Small intestine (tissue), 7 donors: ENCODE results near the gene NKIRAS1. TPM values are rescaled to one million over a fixed set of nuclear protein-coding genes. Genes with fewer than 3 reads are reported as not detected.

Experiments used
- DNase-seq, 2 donors: peaks; one replicate each; pipeline versions ENCODE4 v3.0.0 to v3.0.0-alpha.2; 2013
- FAIRE-seq: peaks from 2 replicates; lab custom pipeline; 2012; peaks lifted over from hg19 to GRCh38; lab: Jason Lieb, UNC
- H3K27ac ChIP-seq, 3 donors: one replicate each; pipeline ENCODE4 v1.5.1; 2013; ENCODE audit warnings: low read length in 2 of 3, mild to moderate bottlenecking in 2 of 3, control low read depth in 1 of 3, inconsistent platforms in 1 of 3, low read depth in 1 of 3, moderate library complexity in 1 of 3
- H3K27me3 ChIP-seq, 3 donors: one replicate each; pipeline ENCODE4 v1.6.1; 2013; ENCODE audit warnings: low read length in 3 of 3, inconsistent platforms in 1 of 3; ENCODE audit not compliant: control insufficient read depth in 3 of 3, insufficient read depth in 3 of 3
- H3K36me3 ChIP-seq, 3 donors: one replicate each; pipeline ENCODE4 v1.6.1; 2013; ENCODE audit warnings: low read length in 3 of 3, inconsistent platforms in 1 of 3, low read depth in 1 of 3, mild to moderate bottlenecking in 1 of 3, moderate library complexity in 1 of 3; ENCODE audit not compliant: control insufficient read depth in 3 of 3, insufficient read depth in 2 of 3
- H3K4me1 ChIP-seq, 3 donors: one replicate each; pipeline ENCODE4 v1.6.1; 2013; ENCODE audit warnings: low read length in 2 of 3, inconsistent platforms in 1 of 3, low read depth in 1 of 3, mild to moderate bottlenecking in 1 of 3, moderate library complexity in 1 of 3; ENCODE audit not compliant: control insufficient read depth in 3 of 3, insufficient read depth in 2 of 3
- H3K4me3 ChIP-seq, 3 donors: one replicate each; pipeline ENCODE4 v1.5.1; 2013; ENCODE audit warnings: low read length in 3 of 3, control low read depth in 1 of 3, inconsistent platforms in 1 of 3, low read depth in 1 of 3, mild to moderate bottlenecking in 1 of 3, moderate library complexity in 1 of 3
- H3K9me3 ChIP-seq, 2 donors: one replicate each; pipeline ENCODE4 v1.6.1; 2013; ENCODE audit warnings: low read depth in 1 of 2, low read length in 1 of 2; ENCODE audit not compliant: control insufficient read depth in 2 of 2, insufficient read depth in 1 of 2
- WGBS, 3 donors: extraction: QIAGEN DNeasy Blood & Tissue Kit; methylation state at CpG; one replicate each; pipeline ENCODE4 v1.1.7; 2013; 5-methylcytosine and 5-hydroxymethylcytosine counted together
- polyA plus RNA-seq, 4 donors: library from polyadenylated mRNA; stranded (reverse) in 3 of 4; unstranded in 1 of 4; fragments of 200-250 nt in 3 of 4; fragments of 120-200 nt in 1 of 4; gene quantifications; one replicate each; pipeline versions ENCODE4 v1.2.1 to v1.2.3, GENCODE V29; 2013
- donor health status: healthy with polysubstance abuse.
- donor health status: control.
- donor health status: control.
- donor health status: Bipolar disorder and iron deficiency.
- donor health status: healthy.

NKIRAS1 gene
- polyA plus RNA-seq, 4 donors, result 4.0 to 6.6 (median 4.6) TPM

GRCh38 chr3:23880703-23881339 is 36.0 kb downstream of the NKIRAS1 start:
- 58 to 76% (median 69%) methylated on average over 4 of the region's 4 CpGs for WGBS, 3 donors
- peaks cover 0 to 6% of the 10 kb centered on the region in 2 donors for H3K9me3 ChIP-seq
- no peak overlapping the region for H3K27ac ChIP-seq
- DNase-seq, result no peak
- FAIRE-seq, result no peak
- no peaks in the 10 kb centered on the region for H3K27me3 ChIP-seq
- H3K36me3 ChIP-seq, result peaks cover 0 to 18% (median 0%) of the 10 kb centered on the region in 3 donors
- H3K4me3 ChIP-seq, result no peak overlapping the region
- no peaks in the 10 kb centered on the region for H3K4me1 ChIP-seq

GRCh38 chr3:23879485-23879884 is 37.3 kb downstream of the NKIRAS1 start:
- Histone ChIP-seq H3K9me3 (peaks cover 0 to 6% of the 10 kb centered on the region in 2 donors), H3K4me3 (no peak overlapping the region), H3K27me3 (no peaks in the 10 kb centered on the region), H3K27ac (no peak overlapping the region), H3K4me1 (no peaks in the 10 kb centered on the region), H3K36me3 (peaks cover 0 to 18% (median 0%) of the 10 kb centered on the region in 3 donors)
- 93 to 96% (median 94%) methylated on average over 8 of the region's 8 CpGs for WGBS, 3 donors
- FAIRE-seq (no peak), DNase-seq (no peak)

- Histone ChIP-seq H3K9me3 (peaks cover 0 to 6% of the 10 kb centered on the region in 2 donors), H3K27ac (no peak overlapping the region), H3K4me1 (no peaks in the 10 kb centered on the region), H3K36me3 (peaks cover 0 to 13% (median 0%) of the 10 kb centered on the region in 3 donors), H3K4me3 (no peak overlapping the region), H3K27me3 (no peaks in the 10 kb centered on the region)
- WGBS, 3 donors, result 72 to 74% (median 74%) methylated on average over 5 of the region's 5 CpGs
- DNase-seq (no peak), FAIRE-seq (no peak)
Measured at GRCh38 chr3:23877329-23877980, 39.3 kb downstream of the NKIRAS1 start.

GRCh38 chr3:23876923-23877322 is 39.9 kb downstream of the NKIRAS1 start:
- DNase-seq, result no peak
- H3K27me3 ChIP-seq, result no peaks in the 10 kb centered on the region
- H3K4me3 ChIP-seq, result no peak overlapping the region
- WGBS, 3 donors, result 88 to 96% (median 90%) methylated on average over 2 of the region's 2 CpGs
- no peak for FAIRE-seq
- H3K9me3 ChIP-seq, result peaks cover 0 to 6% of the 10 kb centered on the region in 2 donors
- peaks cover 0 to 11% (median 0%) of the 10 kb centered on the region in 3 donors for H3K36me3 ChIP-seq
- H3K27ac ChIP-seq, result no peak overlapping the region
- no peaks in the 10 kb centered on the region for H3K4me1 ChIP-seq

GRCh38 chr3:23875113-23875725 is 41.6 kb downstream of the NKIRAS1 start:
- no peak for FAIRE-seq
- Histone ChIP-seq H3K4me1 (no peaks in the 10 kb centered on the region), H3K4me3 (no peak overlapping the region), H3K27ac (no peak overlapping the region), H3K36me3 (peaks cover 0 to 11% (median 0%) of the 10 kb centered on the region in 3 donors), H3K27me3 (no peaks in the 10 kb centered on the region), H3K9me3 (peaks cover 0 to 6% of the 10 kb centered on the region in 2 donors)
- WGBS, 3 donors, result 82 to 93% (median 87%) methylated on average over 4 of the region's 4 CpGs
- DNase-seq, result no peak

GRCh38 chr3:23874359-23875112 is 42.3 kb downstream of the NKIRAS1 start:
- Histone ChIP-seq H3K4me1 (no peaks in the 10 kb centered on the region), H3K27ac (no peak overlapping the region), H3K36me3 (peaks cover 0 to 10% (median 0%) of the 10 kb centered on the region in 3 donors), H3K4me3 (no peak overlapping the region), H3K27me3 (no peaks in the 10 kb centered on the region), H3K9me3 (peaks cover 0 to 6% of the 10 kb centered on the region in 2 donors)
- WGBS, 3 donors, result 67 to 74% (median 72%) methylated on average over 6 of the region's 6 CpGs
- FAIRE-seq (no peak), DNase-seq (no peak)

GRCh38 chr3:23873941-23874340 is 42.8 kb downstream of the NKIRAS1 start:
- no peak for DNase-seq
- H3K27ac ChIP-seq, result no peak overlapping the region
- H3K36me3 ChIP-seq, result peaks cover 0 to 8% (median 0%) of the 10 kb centered on the region in 3 donors
- WGBS, 3 donors, result 79 to 81% (median 79%) methylated on average over 2 of the region's 2 CpGs
- no peaks in the 10 kb centered on the region for H3K27me3 ChIP-seq
- no peak for FAIRE-seq
- no peak overlapping the region for H3K4me3 ChIP-seq
- H3K4me1 ChIP-seq, result no peaks in the 10 kb centered on the region
- peaks cover 0 to 6% of the 10 kb centered on the region in 2 donors for H3K9me3 ChIP-seq

- DNase-seq (no peak), FAIRE-seq (no peak)
- no peaks in the 10 kb centered on the region for H3K4me1 ChIP-seq
- no peaks in the 10 kb centered on the region for H3K27me3 ChIP-seq
- H3K27ac ChIP-seq, result no peak overlapping the region
- H3K9me3 ChIP-seq, result no peaks in the 10 kb centered on the region
- no peak overlapping the region for H3K4me3 ChIP-seq
- no peaks in the 10 kb centered on the region for H3K36me3 ChIP-seq
- WGBS, 3 donors, result 91 to 100% methylated on average over 2 to 3 of the region's 3 CpGs; no CpG with 5 or more reads in 1 of the 3 donors
Measured at GRCh38 chr3:23872330-23872729, 44.5 kb downstream of the NKIRAS1 start.
